Activated naive CD4-positive, alpha-beta T cell treated with anti-CD3 and anti-CD28 coated beads, Interleukin-2, amount 50 U/mL, for 72 hours (primary cell): ENCODE data around the gene CYP26B1. TPM values are rescaled to one million over a fixed set of nuclear protein-coding genes. Genes with fewer than 3 reads are reported as not detected.

ENCODE experiments used
- ATAC-seq, 2 donors: fragments of 150-1000 bp; cut with Tn5 transposase; 2 replicates each; pipeline ENCODE4 v1.10.0; 2021; ENCODE audit warnings: mild to moderate bottlenecking in 2 of 2, moderate library complexity in 2 of 2
- DNase-seq, 2 donors: peaks; one replicate each; pipeline ENCODE4 v3.0.0; 2021 to 2022; ENCODE audit warnings: low spot score in 2 of 2
- H3K27ac Mint-ChIP-seq, 2 donors: one replicate each; pipeline ENCODE4 v1.8.0; 2022; ENCODE audit warnings: mild to moderate bottlenecking in 2 of 2, mixed read lengths in 2 of 2
- H3K36me3 Mint-ChIP-seq, 2 donors: one replicate each; pipeline ENCODE4 v1.8.0; 2022; ENCODE audit warnings: mixed read lengths in 2 of 2
- H3K9me3 Mint-ChIP-seq, 2 donors: one replicate each; pipeline ENCODE4 v1.8.0; 2022; ENCODE audit warnings: mixed read lengths in 2 of 2
- total RNA-seq, 2 donors: library from RNA; stranded (reverse); gene quantifications; one replicate each; pipeline ENCODE4 v1.2.3, GENCODE V29; 2022

CYP26B1 gene, protein sequence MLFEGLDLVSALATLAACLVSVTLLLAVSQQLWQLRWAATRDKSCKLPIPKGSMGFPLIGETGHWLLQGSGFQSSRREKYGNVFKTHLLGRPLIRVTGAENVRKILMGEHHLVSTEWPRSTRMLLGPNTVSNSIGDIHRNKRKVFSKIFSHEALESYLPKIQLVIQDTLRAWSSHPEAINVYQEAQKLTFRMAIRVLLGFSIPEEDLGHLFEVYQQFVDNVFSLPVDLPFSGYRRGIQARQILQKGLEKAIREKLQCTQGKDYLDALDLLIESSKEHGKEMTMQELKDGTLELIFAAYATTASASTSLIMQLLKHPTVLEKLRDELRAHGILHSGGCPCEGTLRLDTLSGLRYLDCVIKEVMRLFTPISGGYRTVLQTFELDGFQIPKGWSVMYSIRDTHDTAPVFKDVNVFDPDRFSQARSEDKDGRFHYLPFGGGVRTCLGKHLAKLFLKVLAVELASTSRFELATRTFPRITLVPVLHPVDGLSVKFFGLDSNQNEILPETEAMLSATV
- total RNA-seq, result under 1 TPM in 1 of 2 donors, not detected in 1; 0.06 TPM

DNA sequence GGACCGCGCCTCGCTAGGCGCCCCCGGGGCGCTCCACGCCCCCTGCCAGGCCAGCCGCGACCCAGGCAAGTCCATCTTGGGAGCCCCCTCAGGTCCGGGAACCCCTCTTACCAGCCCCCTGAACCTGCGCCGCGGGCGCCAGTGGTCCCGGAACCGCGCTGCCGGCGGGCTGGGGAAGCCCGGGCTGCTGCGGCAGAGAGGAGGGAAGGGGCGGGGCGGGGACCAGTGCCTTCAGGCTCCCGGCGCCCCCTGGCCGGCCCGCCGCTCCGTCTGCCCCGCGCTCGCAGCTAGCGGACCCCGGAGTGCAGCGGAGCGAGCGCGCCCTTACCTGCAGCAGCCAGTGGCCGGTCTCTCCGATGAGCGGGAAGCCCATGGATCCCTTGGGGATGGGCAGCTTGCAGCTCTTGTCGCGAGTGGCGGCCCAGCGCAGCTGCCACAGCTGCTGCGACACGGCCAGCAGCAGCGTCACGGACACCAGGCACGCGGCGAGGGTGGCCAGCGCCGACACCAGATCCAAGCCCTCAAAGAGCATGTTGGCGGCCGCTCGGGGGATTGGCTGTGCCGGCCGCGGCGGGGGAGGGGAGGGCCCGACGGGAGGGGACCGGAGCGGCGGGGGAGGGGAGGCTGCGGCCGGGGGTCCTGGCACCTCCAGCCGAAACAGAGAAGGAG lies at the start of gene CYP26B1:
Gene CYP26B1 (minus strand): TSS at position 560 of the 669 bp plus-strand sequence. CDS start 28 bp downstream, at position 532.
- Mint-ChIP-seq H3K36me3 (peaks cover 7 to 16% of the 10 kb centered on the region in 2 donors), H3K27ac (no peak within 1 kb of the TSS), H3K9me3 (no peaks in the 10 kb centered on the region)
- peak in 1 of 2 donors; percentile 33 for DNase-seq
- ATAC-seq, result no peak

DNA sequence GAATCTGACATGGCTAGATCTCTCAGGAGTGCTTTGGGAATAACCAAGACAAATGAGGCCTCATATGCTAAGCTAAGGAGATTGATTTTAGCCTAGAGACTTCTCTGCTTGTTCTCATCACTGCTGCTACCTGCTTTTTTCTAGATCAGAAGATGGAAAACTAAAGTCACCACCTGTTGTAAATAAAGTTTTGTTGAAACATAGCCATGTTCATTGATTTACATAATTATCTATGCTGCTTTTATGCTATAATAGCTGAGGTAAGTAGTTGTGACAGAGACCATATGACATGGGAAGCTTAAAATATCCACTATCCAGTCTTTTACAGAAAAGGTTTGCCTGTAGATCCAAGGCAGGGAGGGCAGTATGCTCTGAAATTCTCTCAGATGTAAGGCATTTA lies 46.1 kb upstream of the CYP26B1 start:
- Mint-ChIP-seq H3K9me3 (peaks cover 0 to 2% of the 10 kb centered on the region in 2 donors), H3K36me3 (peaks cover 0 to 6% of the 10 kb centered on the region in 2 donors), H3K27ac (no peak overlapping the region)
- DNase-seq, result no peak
- no peak for ATAC-seq

GRCh38 chr2:72191441-72191840 lies 43.8 kb upstream of the CYP26B1 start:
- ATAC-seq (no peak), DNase-seq (no peak)
- Mint-ChIP-seq H3K9me3 (peaks cover 0 to 4% of the 10 kb centered on the region in 2 donors), H3K27ac (no peak overlapping the region), H3K36me3 (peaks cover 0 to 10% of the 10 kb centered on the region in 2 donors)

- peaks cover 0 to 4% of the 10 kb centered on the region in 2 donors for H3K9me3 Mint-ChIP-seq
- peaks cover 0 to 4% of the 10 kb centered on the region in 2 donors for H3K36me3 Mint-ChIP-seq
- DNase-seq, result no peak
- no peak for ATAC-seq
- H3K27ac Mint-ChIP-seq, result no peak overlapping the region
These were observed 37.5 kb upstream of the CYP26B1 start for GRCh38 chr2:72185206-72185605.

- DNase-seq (no peak), ATAC-seq (no peak)
- Mint-ChIP-seq H3K36me3 (peaks cover 0 to 9% of the 10 kb centered on the region in 2 donors), H3K27ac (no peak overlapping the region), H3K9me3 (no peaks in the 10 kb centered on the region)
These were observed 35.8 kb upstream of the CYP26B1 start for GRCh38 chr2:72183466-72183865.

DNA sequence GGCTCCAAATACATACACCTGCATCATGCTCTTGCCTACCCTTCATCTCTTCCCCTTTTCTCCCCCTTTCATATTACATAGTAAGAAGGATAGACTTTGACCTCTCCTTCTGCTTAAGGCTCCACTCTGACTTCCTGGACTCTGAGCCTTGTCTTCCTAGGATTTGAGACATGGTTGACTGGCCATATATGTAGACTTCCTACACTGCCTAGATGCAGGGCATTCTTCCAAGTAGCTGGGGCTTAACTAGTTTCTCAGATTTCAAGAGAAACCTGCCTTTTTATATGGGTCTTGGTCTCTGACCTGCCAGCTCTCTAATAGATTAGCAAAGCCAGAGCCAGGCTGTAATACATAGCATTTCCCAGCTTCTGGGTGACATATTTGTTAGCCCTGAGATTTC lies 35.4 kb upstream of the CYP26B1 start:
- Mint-ChIP-seq H3K9me3 (no peaks in the 10 kb centered on the region), H3K27ac (no peak overlapping the region), H3K36me3 (peaks cover 0 to 6% of the 10 kb centered on the region in 2 donors)
- DNase-seq, result no peak
- ATAC-seq, result no peak

DNA sequence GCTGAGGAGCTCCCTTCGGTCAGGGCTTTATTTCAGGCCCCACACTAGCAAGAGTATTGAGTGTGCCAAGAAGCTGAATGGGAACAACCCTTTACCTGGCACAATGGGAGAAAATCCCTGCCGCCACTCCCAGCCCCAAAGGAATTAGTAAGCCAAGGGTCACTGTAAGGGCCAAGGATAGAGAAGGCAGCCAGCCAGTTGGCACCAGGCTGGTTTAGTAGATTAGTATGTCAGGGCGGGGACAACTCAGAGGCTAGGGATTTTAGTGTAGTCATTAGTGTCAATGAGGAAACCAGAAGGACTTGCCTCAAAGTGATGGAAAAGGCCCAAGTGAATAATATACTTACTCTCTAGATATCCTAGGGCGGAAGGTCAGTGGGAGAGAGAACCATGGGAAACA lies 34.9 kb upstream of the CYP26B1 start:
- Mint-ChIP-seq H3K36me3 (peaks cover 0 to 5% of the 10 kb centered on the region in 2 donors), H3K9me3 (no peaks in the 10 kb centered on the region), H3K27ac (no peak overlapping the region)
- DNase-seq (no peak), ATAC-seq (no peak)

DNA sequence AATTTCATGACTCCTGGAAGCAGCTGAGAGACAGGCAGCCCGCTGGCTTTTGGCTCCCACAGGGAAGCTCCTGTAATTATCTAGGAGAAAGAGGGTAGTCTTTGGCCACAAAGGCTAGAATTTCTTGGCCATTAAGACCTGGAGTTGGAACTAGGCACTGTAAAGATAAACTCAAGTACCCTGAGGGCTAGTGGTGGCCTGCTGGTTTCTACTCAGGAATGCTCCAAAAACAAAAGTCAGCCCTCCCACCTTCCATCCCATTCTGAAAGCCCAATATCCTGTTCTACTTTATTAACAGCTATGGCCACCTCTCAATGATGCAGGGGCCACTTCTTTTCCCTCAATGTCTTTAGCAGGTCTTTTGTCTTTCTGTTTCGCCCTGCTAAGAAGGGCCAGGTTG lies 34.0 kb upstream of the CYP26B1 start:
- H3K9me3 Mint-ChIP-seq, result no peaks in the 10 kb centered on the region
- ATAC-seq (no peak), DNase-seq (no peak)
- peaks cover 0 to 5% of the 10 kb centered on the region in 2 donors for H3K36me3 Mint-ChIP-seq
- no peak overlapping the region for H3K27ac Mint-ChIP-seq

- DNase-seq (no peak), ATAC-seq (no peak)
- Mint-ChIP-seq H3K27ac (no peak overlapping the region), H3K36me3 (peaks cover 0 to 5% of the 10 kb centered on the region in 2 donors), H3K9me3 (no peaks in the 10 kb centered on the region)
These were observed 32.7 kb upstream of the CYP26B1 start for GRCh38 chr2:72180351-72180750.

DNA sequence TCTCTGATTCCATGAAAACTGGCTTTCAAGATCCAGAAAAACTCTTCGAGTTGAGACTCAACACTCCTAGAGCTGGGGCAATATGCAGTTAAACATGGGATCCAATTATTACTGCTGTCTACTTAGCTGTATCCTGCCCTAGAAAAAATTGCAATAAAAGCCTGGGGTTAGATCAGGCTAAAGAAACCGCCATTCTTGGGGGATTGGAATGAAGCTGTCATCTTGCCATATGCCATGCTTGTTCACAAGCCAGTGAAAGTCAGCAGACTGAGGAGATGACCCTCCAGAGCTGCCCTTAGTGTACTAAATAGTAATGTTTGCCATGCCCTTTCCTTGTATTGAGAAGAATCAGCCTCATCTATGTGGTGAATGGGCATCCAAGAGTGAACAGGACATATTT lies 30.9 kb upstream of the CYP26B1 start:
- DNase-seq, result no peak
- H3K9me3 Mint-ChIP-seq, result no peaks in the 10 kb centered on the region
- ATAC-seq, result no peak
- peaks cover 0 to 5% of the 10 kb centered on the region in 2 donors for H3K36me3 Mint-ChIP-seq
- no peak overlapping the region for H3K27ac Mint-ChIP-seq

- no peaks in the 10 kb centered on the region for H3K9me3 Mint-ChIP-seq
- no peak for ATAC-seq
- H3K27ac Mint-ChIP-seq, result no peak overlapping the region
- DNase-seq, result no peak
- peaks cover 0 to 5% of the 10 kb centered on the region in 2 donors for H3K36me3 Mint-ChIP-seq
These were observed 28.6 kb upstream of the CYP26B1 start for GRCh38 chr2:72176281-72176680.

DNA sequence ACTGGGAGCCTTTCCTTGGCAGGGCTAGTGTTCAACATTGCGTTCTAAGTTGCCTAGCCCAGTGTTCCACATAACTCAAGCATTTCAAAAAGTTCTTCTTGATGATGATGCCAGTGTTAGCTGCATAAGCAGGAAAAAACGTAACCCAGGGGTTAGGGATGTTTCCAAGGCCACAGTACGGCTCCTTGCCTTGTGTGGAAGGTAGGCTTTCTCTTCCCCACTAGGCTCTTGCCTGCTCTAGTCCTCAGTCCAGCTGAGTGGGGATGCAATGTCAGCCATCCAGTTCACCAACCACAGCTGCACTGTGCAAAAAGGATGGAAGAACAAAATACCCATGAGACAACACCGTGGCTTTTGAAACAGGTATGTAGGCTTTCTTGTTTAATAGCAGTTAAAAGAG lies 28.0 kb upstream of the CYP26B1 start:
- ATAC-seq (no peak), DNase-seq (no peak)
- Mint-ChIP-seq H3K27ac (no peak overlapping the region), H3K9me3 (no peaks in the 10 kb centered on the region), H3K36me3 (peaks cover 0 to 5% of the 10 kb centered on the region in 2 donors)

DNA sequence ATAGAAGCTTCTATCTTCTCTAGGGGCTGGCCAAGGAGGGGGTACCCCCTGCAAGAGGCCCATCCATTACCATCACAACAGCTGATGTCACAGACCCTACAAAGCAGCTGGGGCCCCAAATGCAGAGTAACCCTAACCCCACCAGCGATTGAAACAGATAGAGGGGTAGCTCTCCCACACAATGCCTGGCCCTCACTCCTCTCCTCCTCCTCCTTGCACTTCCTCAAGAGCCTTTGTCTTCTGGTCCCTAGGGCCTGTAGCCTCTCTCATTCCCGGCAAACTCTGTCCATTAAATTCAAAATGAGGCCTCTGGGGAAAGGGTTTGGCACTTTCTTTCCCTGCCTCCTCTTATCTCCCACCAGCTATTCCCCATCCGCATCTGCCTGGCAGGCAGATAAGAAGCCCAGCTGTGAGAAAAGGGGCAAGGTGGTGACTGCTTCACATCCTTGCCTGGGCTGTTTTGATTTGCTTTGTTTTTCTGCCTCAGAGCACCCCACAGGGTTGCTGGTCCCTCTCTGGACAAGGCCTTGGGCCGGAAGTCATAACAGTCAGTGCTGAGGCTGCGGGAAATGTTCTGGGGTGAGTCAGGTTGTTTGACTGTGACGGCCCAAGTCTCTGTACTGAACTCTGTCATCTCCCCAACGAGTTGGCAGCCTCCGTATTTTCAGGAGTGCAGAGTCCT lies 26.1 kb upstream of the CYP26B1 start:
- H3K36me3 Mint-ChIP-seq, result no peaks in the 10 kb centered on the region
- no peak overlapping the region for H3K27ac Mint-ChIP-seq
- no peaks in the 10 kb centered on the region for H3K9me3 Mint-ChIP-seq
- no peak for DNase-seq
- ATAC-seq, result no peak

DNA sequence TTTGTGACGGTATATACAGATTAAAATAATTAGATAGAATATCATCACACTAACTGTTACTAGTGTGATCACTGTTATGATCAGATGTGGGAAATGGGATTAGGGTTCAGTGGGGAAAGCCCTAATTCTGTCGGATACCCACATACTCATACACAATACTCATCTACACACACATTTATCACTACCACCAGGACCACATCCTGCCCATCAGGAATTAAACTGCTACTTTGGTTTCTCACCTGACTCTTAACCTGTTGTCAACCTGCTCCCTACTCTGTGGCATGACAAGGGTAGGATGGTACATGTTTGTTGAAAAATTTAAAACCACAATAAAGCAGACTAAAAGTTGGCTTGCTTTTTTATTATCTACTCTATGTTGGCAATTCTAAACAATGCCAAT lies 24.8 kb upstream of the CYP26B1 start:
- Mint-ChIP-seq H3K9me3 (no peaks in the 10 kb centered on the region), H3K27ac (no peak overlapping the region), H3K36me3 (no peaks in the 10 kb centered on the region)
- DNase-seq (no peak), ATAC-seq (peak in 1 of 2 donors; percentile 16)

GRCh38 chr2:72166279-72166678 lies 18.6 kb upstream of the CYP26B1 start:
- no peak for ATAC-seq
- H3K9me3 Mint-ChIP-seq, result no peaks in the 10 kb centered on the region
- H3K27ac Mint-ChIP-seq, result no peak overlapping the region
- DNase-seq, result no peak
- H3K36me3 Mint-ChIP-seq, result no peaks in the 10 kb centered on the region

- ATAC-seq, result no peak
- Mint-ChIP-seq H3K27ac (no peak overlapping the region), H3K36me3 (no peaks in the 10 kb centered on the region), H3K9me3 (no peaks in the 10 kb centered on the region)
- no peak for DNase-seq
These were observed 18.1 kb upstream of the CYP26B1 start for GRCh38 chr2:72165792-72166191.

DNA sequence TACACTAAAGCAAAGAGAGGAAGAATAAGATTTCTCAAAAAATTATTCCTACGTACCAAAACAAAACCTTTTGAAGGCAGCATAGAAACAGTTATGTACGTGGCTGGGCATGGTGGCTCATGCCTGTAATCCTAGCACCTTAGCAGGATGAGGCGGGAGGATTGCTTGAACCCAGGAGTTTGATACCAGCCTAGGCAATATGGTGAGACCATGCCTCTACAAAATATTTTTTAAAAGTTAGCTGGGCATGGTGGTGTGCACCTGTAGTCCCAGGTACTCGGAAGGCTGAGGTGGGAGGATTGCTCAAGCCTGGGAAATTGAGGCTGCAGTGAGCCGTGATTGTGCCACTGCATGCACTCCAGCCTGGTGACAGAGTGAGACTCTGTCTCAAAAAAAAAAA lies 14.9 kb upstream of the CYP26B1 start:
- Mint-ChIP-seq H3K27ac (no peak overlapping the region), H3K9me3 (no peaks in the 10 kb centered on the region), H3K36me3 (no peaks in the 10 kb centered on the region)
- ATAC-seq (no peak), DNase-seq (no peak)
